GM18858 (cell line): ENCODE measurements around the gene POLR2E.
A peak's percentile ranks its signal among the peaks of the same experiment; 100 is the strongest.
"Not testable (repeated sequence)": the region's sequence is repeated elsewhere in the genome, so short reads cannot be mapped to it uniquely, and the experiment has no call there.

ENCODE experiments used
- ATAC-seq: cut with Tn5 transposase; IDR thresholded peaks from one replicate; pipeline ENCODE4 v1.9.1; 2021; ENCODE audit not compliant: unreplicated experiment

POLR2E gene

DNA sequence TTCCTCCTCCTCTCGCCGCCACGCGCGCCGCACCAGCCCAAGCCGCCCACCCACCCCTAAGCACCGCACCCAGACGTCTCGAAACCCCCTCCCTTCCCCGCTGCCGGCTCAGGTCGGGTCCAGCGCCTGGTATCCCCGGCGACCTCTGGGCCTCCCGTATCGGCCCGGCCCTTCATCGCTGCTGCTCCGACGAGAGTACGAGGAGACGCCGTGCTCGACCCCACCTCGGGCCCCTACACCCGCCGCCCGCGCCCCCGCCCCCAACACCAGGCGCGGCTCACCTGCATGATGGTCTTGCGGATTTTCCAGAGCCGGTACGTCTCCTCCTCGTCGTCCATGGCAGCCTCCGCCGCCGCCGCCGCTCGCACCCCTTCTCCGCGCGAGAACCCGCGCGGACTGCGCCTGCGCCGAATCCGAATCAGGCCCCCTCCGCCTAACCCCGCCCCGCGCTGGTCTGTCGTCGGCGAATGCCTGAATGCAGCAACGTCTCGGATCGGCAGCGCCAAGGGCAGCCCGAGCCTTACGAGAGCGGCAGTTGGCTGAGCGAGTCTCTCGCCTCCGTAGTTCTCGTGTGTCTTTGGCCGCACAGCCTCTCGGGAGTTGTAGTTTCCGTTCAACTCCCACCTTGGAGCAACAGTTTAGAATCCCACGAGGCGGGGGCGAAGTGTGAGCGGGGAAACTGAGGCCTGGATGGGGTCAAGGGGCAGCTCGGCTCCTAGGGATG is at the start of gene POLR2E:
Gene POLR2E, minus strand, starts transcription at position 398 of the 724 bp plus-strand sequence. Its CDS starts 60 bp downstream, at position 338.
- ATAC-seq: peak; percentile 73

GRCh38 chr19:1144741-1145140 is 49.6 kb upstream of the POLR2E start:
- ATAC-seq: no peak

- ATAC-seq: no peak
Measured at GRCh38 chr19:1143828-1144399, 48.7 kb upstream of the POLR2E start.

DNA sequence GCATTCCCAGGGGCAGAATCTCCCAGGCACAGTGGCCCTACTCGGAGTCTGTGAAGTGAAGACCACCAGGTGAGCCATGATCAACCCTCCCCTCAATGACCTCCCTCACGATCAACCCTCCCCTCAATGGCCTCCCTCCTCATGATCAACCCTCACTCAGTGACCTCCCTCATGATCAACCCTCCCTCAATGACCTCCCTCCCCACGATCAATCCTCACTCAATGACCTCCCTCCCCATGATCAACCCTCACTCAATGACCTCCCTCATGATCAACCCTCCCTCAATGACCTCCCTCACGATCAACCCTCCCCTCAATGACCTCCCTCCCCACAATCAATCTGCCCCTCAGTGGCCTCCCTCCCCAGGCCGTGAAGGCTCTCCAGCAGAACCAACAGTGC is 46.8 kb upstream of the POLR2E start:
- no peak for ATAC-seq

DNA sequence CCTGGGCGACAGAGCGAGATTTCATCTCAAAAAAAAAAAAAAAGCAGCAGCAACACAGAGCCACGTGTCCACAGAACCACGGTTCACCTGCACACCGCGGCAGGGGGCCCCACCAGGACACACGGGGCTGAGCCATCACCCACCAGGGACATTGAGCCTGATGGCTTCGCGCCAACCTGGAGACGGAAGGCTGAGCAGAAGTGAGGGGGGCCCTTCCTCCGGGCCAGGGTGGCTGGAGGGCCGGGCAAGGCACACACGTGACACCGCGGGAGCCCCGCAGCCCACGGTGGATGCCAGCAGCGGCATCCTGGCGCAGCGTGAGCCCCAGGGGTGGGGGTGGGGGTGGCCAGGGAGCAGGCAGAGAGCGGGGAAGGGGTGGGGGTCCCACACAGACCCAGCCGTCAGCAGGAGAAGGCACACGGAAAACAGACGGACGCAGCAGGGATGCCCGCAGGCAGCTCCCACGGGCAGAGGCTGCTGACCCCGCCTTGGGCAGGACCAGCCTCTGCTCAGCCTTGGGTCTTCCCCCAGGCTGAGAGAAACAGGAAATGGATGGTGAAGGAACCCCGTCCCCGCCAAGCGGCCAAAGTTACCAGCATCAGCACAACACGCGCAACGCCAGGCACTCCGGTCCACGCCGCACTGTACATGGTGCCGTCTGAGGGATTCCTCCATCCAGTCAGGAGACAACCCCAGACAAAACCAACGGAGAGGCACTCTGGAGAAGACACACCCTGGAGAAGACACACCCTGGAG is 45.3 kb upstream of the POLR2E start:
- no peak for ATAC-seq

GRCh38 chr19:1139126-1139525 is 44.0 kb upstream of the POLR2E start:
- ATAC-seq: no peak

GRCh38 chr19:1138121-1138520 is 42.9 kb upstream of the POLR2E start:
- ATAC-seq: no peak

GRCh38 chr19:1136621-1137317 is 41.6 kb upstream of the POLR2E start:
- ATAC-seq: no peak

DNA sequence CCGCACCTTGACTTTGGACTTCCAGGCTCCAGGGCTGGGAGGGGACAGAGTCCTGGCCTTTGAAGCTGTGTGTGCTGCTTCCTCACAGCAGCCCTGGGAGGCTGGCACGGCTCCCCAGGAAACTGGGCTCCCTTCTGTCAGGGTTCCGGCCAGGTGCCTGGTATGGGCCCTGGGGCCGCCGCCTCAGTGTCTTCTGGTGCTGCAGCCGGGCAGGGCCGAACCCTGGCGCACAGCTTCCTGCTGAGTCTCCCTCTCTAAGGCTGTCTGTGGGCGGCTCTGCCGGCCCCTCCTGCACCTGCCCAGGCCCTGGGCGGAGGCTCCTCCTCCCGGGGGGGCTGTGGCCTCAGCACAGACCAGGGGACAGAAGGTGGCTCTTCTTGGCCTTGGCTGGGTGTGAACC is 41.0 kb upstream of the POLR2E start:
- ATAC-seq: no peak

DNA sequence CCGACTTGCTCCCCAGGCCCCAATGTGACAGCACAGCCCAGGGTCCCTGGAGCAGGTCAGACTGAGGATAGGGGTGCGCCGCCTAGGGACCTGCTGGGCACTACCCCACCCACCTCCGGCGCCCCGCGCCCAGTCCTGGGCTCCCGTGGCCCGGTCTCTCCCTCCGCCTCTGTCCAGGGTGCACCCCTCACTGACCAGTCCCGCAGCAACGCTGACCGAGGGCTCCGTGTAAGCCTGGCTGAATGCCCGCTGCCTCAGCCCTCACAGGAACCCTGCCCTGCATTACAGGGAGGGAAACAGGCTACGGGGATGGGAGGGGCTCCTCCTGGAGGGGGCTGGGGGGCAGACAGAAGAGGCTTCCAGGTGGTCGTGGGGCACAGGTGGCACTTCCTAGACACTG is 40.3 kb upstream of the POLR2E start:
- no peak for ATAC-seq

GRCh38 chr19:1134431-1134830 is 39.3 kb upstream of the POLR2E start:
- ATAC-seq: no peak

GRCh38 chr19:1133471-1133929 is 38.3 kb upstream of the POLR2E start:
- ATAC-seq: no peak

GRCh38 chr19:1132552-1133383 is 37.6 kb upstream of the POLR2E start:
- ATAC-seq: no peak

GRCh38 chr19:1131718-1132551 is 36.8 kb upstream of the POLR2E start:
- no peak for ATAC-seq

DNA sequence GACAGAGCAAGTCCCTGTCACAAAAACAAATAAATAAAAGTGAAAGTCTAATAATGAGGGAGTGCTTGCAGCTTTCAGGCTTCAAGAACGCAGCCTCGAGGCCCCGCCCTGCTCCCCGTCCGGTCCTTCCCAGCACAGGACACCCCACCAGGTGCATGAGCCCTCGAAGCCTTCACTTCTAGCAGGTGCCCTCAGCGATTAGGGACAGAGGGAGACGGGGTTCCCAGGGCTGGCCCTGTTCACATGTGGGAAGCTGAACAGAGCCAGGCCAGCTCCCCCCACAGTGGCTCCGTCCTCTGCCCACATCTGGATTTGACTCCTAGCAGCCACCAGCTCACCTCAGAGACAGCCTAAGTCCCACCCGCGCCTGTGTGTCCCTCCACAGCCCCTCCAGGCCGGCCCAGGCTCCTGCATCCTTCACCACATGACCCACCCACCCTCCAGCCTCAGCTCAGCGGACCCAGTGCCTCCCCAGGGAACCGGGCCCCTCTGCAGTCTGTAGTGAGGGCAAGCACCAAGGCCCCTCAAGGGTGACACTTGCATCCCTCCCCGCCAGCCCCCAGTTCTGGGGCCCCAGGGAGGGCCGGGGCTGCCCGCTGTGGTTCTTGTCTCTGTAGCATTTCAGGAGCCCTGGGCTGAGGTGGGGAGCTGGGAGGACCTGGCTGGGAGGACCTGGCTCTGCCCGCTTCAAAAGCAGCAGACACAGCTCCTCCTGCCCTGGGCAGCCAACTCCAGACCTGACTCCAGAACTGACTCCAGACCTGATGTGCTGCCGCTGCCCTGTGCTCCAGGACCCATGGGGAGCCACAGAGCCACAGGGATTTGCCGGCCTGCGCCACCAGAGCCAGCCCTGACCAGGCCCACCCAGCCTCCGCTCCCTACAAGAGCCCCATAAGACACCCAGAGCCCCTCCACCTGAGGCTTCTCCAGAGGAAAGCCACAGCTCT is 35.9 kb upstream of the POLR2E start:
- no peak for ATAC-seq

GRCh38 chr19:1129535-1129934 is 34.4 kb upstream of the POLR2E start:
- no peak for ATAC-seq

- ATAC-seq: not testable (repeated sequence)
Measured at GRCh38 chr19:1129084-1129483, 33.9 kb upstream of the POLR2E start.

DNA sequence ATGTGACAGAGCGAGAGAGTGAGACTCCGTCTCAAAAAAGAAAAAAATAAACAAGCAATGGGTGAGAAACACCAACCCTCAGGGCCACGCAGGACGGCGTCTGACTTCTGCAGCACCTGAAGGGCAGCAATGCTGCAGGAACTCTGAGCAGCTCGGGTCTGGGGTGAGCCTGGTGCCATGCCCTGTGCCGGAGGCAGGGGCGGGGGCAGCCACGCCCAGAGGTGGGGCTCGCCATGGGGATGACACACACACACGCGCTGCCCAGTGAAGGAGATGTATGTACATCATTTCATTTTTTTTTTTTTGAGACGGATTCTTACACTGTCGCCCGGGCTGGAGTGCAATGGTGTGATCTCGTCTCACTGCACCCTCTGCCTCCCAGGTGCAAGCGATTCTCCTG is 32.9 kb upstream of the POLR2E start:
- no peak for ATAC-seq
